ENCODE data around the gene MLANA.

The MLANA gene

GRCh38 chr9:5890641-5891040 is at the start of gene MLANA:
Gene MLANA, plus strand, starts transcription at chr9:5890889. Its CDS starts 1,586 bp downstream, at chr9:5892475.
- DNase-seq: no peak

- DNase-seq: peak; percentile 54
These were observed 48.7 kb upstream of the MLANA start for GRCh38 chr9:5841771-5842573.

- DNase-seq: no peak
These were observed 47.5 kb upstream of the MLANA start for GRCh38 chr9:5842929-5843793.

- DNase-seq: no peak
These were observed 46.8 kb upstream of the MLANA start for GRCh38 chr9:5843794-5844471.

- DNase-seq: no peak
These were observed 45.5 kb upstream of the MLANA start for GRCh38 chr9:5845157-5845531.

- no peak for DNase-seq
These were observed 44.6 kb upstream of the MLANA start for GRCh38 chr9:5846096-5846495.

GRCh38 chr9:5846501-5846921 is 44.2 kb upstream of the MLANA start:
- no peak for DNase-seq

- no peak for DNase-seq
These were observed 42.3 kb upstream of the MLANA start for GRCh38 chr9:5848372-5848882.

- no peak for DNase-seq
These were observed 40.0 kb upstream of the MLANA start for GRCh38 chr9:5850724-5851122.

GRCh38 chr9:5851445-5851844 is 39.2 kb upstream of the MLANA start:
- DNase-seq: no peak

- no peak for DNase-seq
These were observed 37.7 kb upstream of the MLANA start for GRCh38 chr9:5852987-5853386.

GRCh38 chr9:5853617-5854016 is 37.1 kb upstream of the MLANA start:
- no peak for DNase-seq

GRCh38 chr9:5854063-5854790 is 36.5 kb upstream of the MLANA start:
- no peak for DNase-seq

- DNase-seq: no peak
These were observed 32.8 kb upstream of the MLANA start for GRCh38 chr9:5857928-5858327.

- DNase-seq: no peak
These were observed 31.9 kb upstream of the MLANA start for GRCh38 chr9:5858833-5859232.

- no peak for DNase-seq
These were observed 27.5 kb upstream of the MLANA start for GRCh38 chr9:5863092-5863746.

- DNase-seq: no peak
These were observed 26.2 kb upstream of the MLANA start for GRCh38 chr9:5864446-5864845.

GRCh38 chr9:5866272-5866671 is 24.4 kb upstream of the MLANA start:
- DNase-seq: no peak

- DNase-seq: no peak
These were observed 24.0 kb upstream of the MLANA start for GRCh38 chr9:5866685-5867084.

GRCh38 chr9:5868235-5868634 is 22.5 kb upstream of the MLANA start:
- no peak for DNase-seq

- DNase-seq: peak; percentile 16
These were observed 21.2 kb upstream of the MLANA start for GRCh38 chr9:5869315-5870019.

GRCh38 chr9:5870020-5870339 is 20.7 kb upstream of the MLANA start:
- no peak for DNase-seq

Measured in activated effector memory CD4-positive, alpha-beta T cell treated with Interleukin-2 at 50 U/mL for 16 hours (primary cell).